Heart left ventricle (tissue), 13 donors: ENCODE data around the gene GTPBP3.
"Not testable (repeated sequence)": the region's sequence is repeated elsewhere in the genome, so short reads cannot be mapped to it uniquely, and the experiment has no call there.

Experiments used
- CTCF ChIP-seq, 12 donors: fragments of 200-600 bp; sonication (generic) in 4 of 12; IDR thresholded peaks; one replicate each; pipeline versions ENCODE4 v1.5.0 to v1.8.0; 2018 to 2022; ENCODE audit warnings: antibody characterized with exemption in 12 of 12, mild to moderate bottlenecking in 5 of 12
- POLR2A ChIP-seq, 2 donors: fragments of 450-650 bp; IDR thresholded peaks; one replicate each; pipeline ENCODE4 v1.6.1; 2017; ENCODE audit warnings: antibody characterized with exemption in 2 of 2, mild to moderate bottlenecking in 2 of 2, moderate library complexity in 2 of 2
- donor health status: ischemic (EF 13 %, LVEDD 7.1; RV severe dilation, severe dysfunction).
- donor health status: DM: no; HTN: yes; CAD: no.
- donor health status: DM: no; HTN: no; CAD: no.
- donor health status: ischemic (EF 25% LVEDD 6.9; RV normal size, moderate dysfunction).
- donor health status: ischemic (EF 25% LVEDD 5.7; RV mildly dilated, moderate dysfunction).
- donor health status: ischemic (EF 35%, LVEDD 5.7; RV mildly dilated, moderate dysfunction).
- donor health status: nonischemic (EF 11% LVEDD 7.7; RV severe dilation, severe dysfunction).
- donor health status: DM: yes; HTN: yes; CAD: no.
- donor health status: PGD.
- donor health status: ischemic (EF 29% LVEDD 5.4; RV normal size, mild dysfunction).
- donor health status: nonischemic (EF 23%, LVEDD 6.1; RV moderate dilation, normal function).

GRCh38 chr19:17363852-17364605 lies 26.7 kb downstream of the GTPBP3 start:
- not testable (repeated sequence) for TF ChIP-seq CTCF, POLR2A (IDR thresholded peaks at IDR 0.05)
